ENCODE measurements around the gene CWC15. TPM values are rescaled to one million over a fixed set of nuclear protein-coding genes. Genes with fewer than 3 reads are reported as not detected.
A peak's percentile ranks its signal among the peaks of the same experiment; 100 is the strongest.
"Not testable (repeated sequence)": the region's sequence is repeated elsewhere in the genome, so short reads cannot be mapped to it uniquely, and the experiment has no call there.

The CWC15 gene
- 42.5 and 52.3 TPM in 2 replicates for total RNA-seq (2014; rRNA removed; shearing (Covaris generic))
- total RNA-seq (2022): 66.0 and 73.5 TPM in 2 replicates
- Bru-seq, nascent RNA: percentile 91 among the genes with signal in this experiment
- percentile 64 among the genes with signal in this experiment for BruChase-seq, experiment 1, labeled RNA remaining after a 6-hour chase
- percentile 77 among the genes with signal in this experiment for BruChase-seq, experiment 2, labeled RNA remaining after a 2-hour chase
- long read RNA-seq, transcript CWC15-201 (7 exons, 1,576 nt): major isoform, 71 of 93 reads
- long read RNA-seq, partial matches to known transcripts: 5 of 93 reads
- long read RNA-seq, other reads (novel, unspliced or antisense): 16 of 93 reads

GRCh38 chr11:94973099-94973968, at the start of gene CWC15, which contains the start of gene KDM4D:
CWC15 (minus strand) TSS chr11:94973556; CDS start chr11:94972185, 1,371 bp downstream.
KDM4D (plus strand) TSS chr11:94973709; CDS start chr11:94997373, 23,664 bp downstream.
- ChIA-PET CTCF (ENCODE audit: unreplicated experiment) (interaction anchor here (0.6 to 1.2 kb wide), 5 partner anchors 94 to 468 kb away, joined by 4 read pairs; partner anchors contain the start of gene ENDOD1), POLR2A (interaction anchor here (0.5 to 2.7 kb wide), 7 partner anchors 9 to 300 kb away, joined by 3 to 18 read pairs (median 3); partner anchors contain the start of gene SRSF8)
- H3K4me1 ChIP-seq (ENCODE audit: insufficient read depth, low read length, poor library complexity, severe bottlenecking): peaks cover 10% of the 10 kb centered on the region
- H2AFZ ChIP-seq (ENCODE audit: low read length): peak within 1 kb of the TSS; percentile 99
- H3K36me3 ChIP-seq (ENCODE audit: insufficient read depth, low read length): peaks cover 36% of the 10 kb centered on the region
- peaks cover 9% of the 10 kb centered on the region; the same call in 1 of the 2 replicates for H4K20me1 ChIP-seq (ENCODE audit: insufficient read depth, low read length)
- H3K9me3 ChIP-seq (ENCODE audit: low read length): peaks cover 5% of the 10 kb centered on the region; the same call in 1 of the 2 replicates
- peak within 1 kb of the TSS; percentile 39 for H3K27ac ChIP-seq (ENCODE audit: low read depth, low read length, poor library complexity, severe bottlenecking)
- no peaks in the 10 kb centered on the region for H3K9me2 ChIP-seq (ENCODE audit: insufficient read depth, low read length)
- no peak for TF ChIP-seq EZH2phosphoT487 (IDR thresholded peaks at IDR 0.05; ENCODE audit: borderline replicate concordance, low read depth, low read length)
- no peak for TF ChIP-seq CTCF (conservative IDR thresholded peaks at IDR 0.05; ENCODE audit: low read length)
- no TSS peak for BruUV-seq (replicated peaks)
- peak within 1 kb of the TSS; percentile 94 for H3K4me3 ChIP-seq (ENCODE audit: low read depth, low read length, poor library complexity, severe bottlenecking)
- peak within 1 kb of the TSS; percentile 91 for H3K4me2 ChIP-seq (ENCODE audit: low read length)
- intact Hi-C loops (cut with micrococcal nuclease; ENCODE audit: unreplicated experiment): loop anchor here (2.0 kb wide), 3 partner anchors 95 to 845 kb away; partner anchors contain the start of gene PANX1
- DNase-seq (ENCODE audit: low spot score): peak; percentile 95
- H3K79me2 ChIP-seq (ENCODE audit: insufficient read depth, low read depth, low read length): peaks cover 18% of the 10 kb centered on the region

- H4K20me1 ChIP-seq (ENCODE audit: insufficient read depth, low read length); H3K79me2 ChIP-seq (ENCODE audit: insufficient read depth, low read depth, low read length); POLR2A ChIA-PET; H3K9me3 ChIP-seq (ENCODE audit: low read length); H3K9me2 ChIP-seq (ENCODE audit: insufficient read depth, low read length); DNase-seq (ENCODE audit: low spot score); H3K4me1 ChIP-seq (ENCODE audit: insufficient read depth, low read length, poor library complexity, severe bottlenecking); BruUV-seq (replicated peaks); H3K4me3 ChIP-seq (ENCODE audit: low read depth, low read length, poor library complexity, severe bottlenecking); H2AFZ ChIP-seq (ENCODE audit: low read length); H3K27ac ChIP-seq (ENCODE audit: low read depth, low read length, poor library complexity, severe bottlenecking); intact Hi-C loops (cut with micrococcal nuclease; ENCODE audit: unreplicated experiment); CTCF ChIA-PET (ENCODE audit: unreplicated experiment); H3K4me2 ChIP-seq (ENCODE audit: low read length); H3K36me3 ChIP-seq (ENCODE audit: insufficient read depth, low read length): not testable (repeated sequence)
Observed at GRCh38 chr11:95021468-95021867, 48.1 kb upstream of the CWC15 start.

GRCh38 chr11:95016139-95016538, 42.8 kb upstream of the CWC15 start:
- ChIA-PET CTCF (ENCODE audit: unreplicated experiment) (no interaction called here), POLR2A (interaction anchor here (0.7 kb wide), 1 partner anchor 861 kb away, joined by 3 read pairs; no protein-coding TSS in a partner anchor)
- Histone ChIP-seq H3K27ac (ENCODE audit: low read depth, low read length, poor library complexity, severe bottlenecking) (no peak overlapping the region), H3K4me1 (ENCODE audit: insufficient read depth, low read length, poor library complexity, severe bottlenecking) (no peaks in the 10 kb centered on the region), H3K36me3 (ENCODE audit: insufficient read depth, low read length) (no peaks in the 10 kb centered on the region), H3K4me3 (ENCODE audit: low read depth, low read length, poor library complexity, severe bottlenecking) (no peak overlapping the region), H3K79me2 (ENCODE audit: insufficient read depth, low read depth, low read length) (no peaks in the 10 kb centered on the region), H3K4me2 (ENCODE audit: low read length) (no peak overlapping the region), H3K9me3 (ENCODE audit: low read length) (no peaks in the 10 kb centered on the region), H4K20me1 (ENCODE audit: insufficient read depth, low read length) (no peaks in the 10 kb centered on the region), H3K9me2 (ENCODE audit: insufficient read depth, low read length) (no peaks in the 10 kb centered on the region), H2AFZ (ENCODE audit: low read length) (no peak overlapping the region)
- no peak for DNase-seq (ENCODE audit: low spot score)
- TF ChIP-seq CTCF (conservative IDR thresholded peaks at IDR 0.05; ENCODE audit: low read length) (no peak), EZH2phosphoT487 (IDR thresholded peaks at IDR 0.05; ENCODE audit: borderline replicate concordance, low read depth, low read length) (no peak)
- no TSS peak for BruUV-seq (replicated peaks)
- intact Hi-C loops (cut with micrococcal nuclease; ENCODE audit: unreplicated experiment): no loop called here

Measured in OCI-LY7 (cell line).